ENCODE data around the gene ATP6V0A1.

GRCh38 chr17:42526031-42526444, 67.4 kb downstream of the ATP6V0A1 start:
- TF ChIP-seq NR3C1 (CRISPR knock-in tag; conservative IDR thresholded peaks at IDR 0.05; ENCODE audit: low read depth) (no peak), CTCF (IDR thresholded peaks at IDR 0.05) (no peak), AR (CRISPR knock-in tag; IDR thresholded peaks at IDR 0.05) (no peak), NFE2L1 (CRISPR knock-in tag; IDR thresholded peaks at IDR 0.05) (no peak), ETV6 (CRISPR knock-in tag; IDR thresholded peaks at IDR 0.05) (no peak)
- TF ChIP-seq, protein P1, sequence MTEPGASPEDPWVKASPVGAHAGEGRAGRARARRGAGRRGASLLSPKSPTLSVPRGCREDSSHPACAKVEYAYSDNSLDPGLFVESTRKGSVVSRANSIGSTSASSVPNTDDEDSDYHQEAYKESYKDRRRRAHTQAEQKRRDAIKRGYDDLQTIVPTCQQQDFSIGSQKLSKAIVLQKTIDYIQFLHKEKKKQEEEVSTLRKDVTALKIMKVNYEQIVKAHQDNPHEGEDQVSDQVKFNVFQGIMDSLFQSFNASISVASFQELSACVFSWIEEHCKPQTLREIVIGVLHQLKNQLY (CRISPR knock-in tag; IDR thresholded peaks at IDR 0.05): no peak
